OCI-LY1 (cell line): ENCODE results near the gene PATZ1.

ENCODE experiments used
- H2AFZ ChIP-seq: fragments of 200-600 bp; sonication (generic), shearing (Covaris generic); 2 replicates; pipeline ENCODE4 v1.6.0; 2014; ENCODE audit warnings: antibody characterized with exemption, mild to moderate bottlenecking, low read length
- H3F3A ChIP-seq: fragments of 200-600 bp; sonication (generic), shearing (Covaris generic); 2 replicates; pipeline ENCODE4 v1.6.0; 2014; ENCODE audit warnings: mild to moderate bottlenecking, antibody characterized with exemption, low read length, moderate library complexity; ENCODE audit not compliant: insufficient read depth
- H3K27ac ChIP-seq: fragments of 200-600 bp; sonication (generic); 2 replicates; pipeline ENCODE4 v1.5.1; 2014; ENCODE audit warnings: low read length, mixed run types, mild to moderate bottlenecking, low read depth; ENCODE audit not compliant: poor library complexity, severe bottlenecking
- H3K27me3 ChIP-seq: fragments of 200-600 bp; sonication (generic); 2 replicates; pipeline ENCODE4 v1.6.0; 2014; ENCODE audit warnings: antibody characterized with exemption, mild to moderate bottlenecking, low read length, moderate library complexity; ENCODE audit not compliant: insufficient read depth
- H3K36me3 ChIP-seq: fragments of 200-600 bp; sonication (generic); 2 replicates; pipeline ENCODE4 v1.6.1; 2014; ENCODE audit warnings: mild to moderate bottlenecking, antibody characterized with exemption, low read length, moderate library complexity, mixed read lengths; ENCODE audit not compliant: insufficient read depth
- H3K4me1 ChIP-seq: fragments of 200-600 bp; sonication (generic); 2 replicates; pipeline ENCODE4 v1.5.1; 2014; ENCODE audit warnings: mild to moderate bottlenecking, low read length, moderate library complexity; ENCODE audit not compliant: insufficient read depth, severe bottlenecking
- H3K4me2 ChIP-seq: fragments of 200-600 bp; sonication (generic), shearing (Covaris generic); 2 replicates; pipeline ENCODE4 v1.6.1; 2014; ENCODE audit warnings: low read length
- H3K4me3 ChIP-seq: fragments of 200-600 bp; sonication (generic); 2 replicates; pipeline ENCODE4 v1.5.1; 2014; ENCODE audit warnings: low read length, low read depth, mild to moderate bottlenecking, mixed read lengths; ENCODE audit not compliant: poor library complexity, severe bottlenecking
- H3K79me2 ChIP-seq: fragments of 200-600 bp; shearing (Covaris generic); 2 replicates; pipeline ENCODE4 v1.6.1; 2016; ENCODE audit warnings: mixed run types, low read length, mixed read lengths; ENCODE audit not compliant: insufficient read depth
- H3K9ac ChIP-seq: fragments of 200-600 bp; sonication (generic), shearing (Covaris generic); 2 replicates; pipeline ENCODE4 v1.6.1; 2014; ENCODE audit warnings: mild to moderate bottlenecking, low read length, mixed read lengths
- H3K9me2 ChIP-seq: fragments of 200-600 bp; sonication (generic), shearing (Covaris generic); 2 replicates; pipeline ENCODE4 v1.6.1; 2014; ENCODE audit warnings: low read depth, mild to moderate bottlenecking, low read length, mixed read lengths
- H3K9me3 ChIP-seq: fragments of 200-600 bp; shearing (Covaris generic); 2 replicates; pipeline ENCODE4 v1.6.1; 2014; ENCODE audit warnings: low read length, mixed read lengths
- H4K20me1 ChIP-seq: fragments of 200-600 bp; sonication (generic), shearing (Covaris generic); 2 replicates; pipeline ENCODE4 v1.6.0; 2016; ENCODE audit warnings: mild to moderate bottlenecking, low read length; ENCODE audit not compliant: insufficient read depth
- CTCF ChIP-seq: fragments of 200-600 bp; sonication (generic), shearing (Covaris generic); IDR thresholded peaks from 2 replicates; pipeline ENCODE4 v1.5.1; 2017; ENCODE audit warnings: mild to moderate bottlenecking, antibody characterized with exemption, low read length, moderate library complexity, mixed read lengths
- EZH2 ChIP-seq: fragments of 200-600 bp; sonication (generic), shearing (Covaris generic); IDR thresholded peaks from 2 replicates; pipeline ENCODE4 v1.8.0; 2017; ENCODE audit warnings: borderline replicate concordance, mixed run types, mild to moderate bottlenecking, antibody characterized with exemption, low read length, moderate library complexity, mixed read lengths

Gene PATZ1

GRCh38 chr22:31378123-31378522 lies 32.0 kb upstream of the PATZ1 start:
- no peak overlapping the region for H3K4me2 ChIP-seq
- no peaks in the 10 kb centered on the region for H3F3A ChIP-seq
- TF ChIP-seq EZH2 (no peak), CTCF (no peak)
- H3K27ac ChIP-seq: no peak overlapping the region
- no peaks in the 10 kb centered on the region for H3K4me1 ChIP-seq
- no peak overlapping the region for H3K4me3 ChIP-seq
- H2AFZ ChIP-seq: no peak overlapping the region
- H3K79me2 ChIP-seq: no peaks in the 10 kb centered on the region
- H3K9ac ChIP-seq: no peak overlapping the region
- H4K20me1 ChIP-seq: no peaks in the 10 kb centered on the region
- H3K27me3 ChIP-seq: no peaks in the 10 kb centered on the region
- no peaks in the 10 kb centered on the region for H3K9me3 ChIP-seq
- no peaks in the 10 kb centered on the region for H3K36me3 ChIP-seq
- H3K9me2 ChIP-seq: no peaks in the 10 kb centered on the region

- H3K9me3 ChIP-seq: no peaks in the 10 kb centered on the region
- H2AFZ ChIP-seq: no peak overlapping the region
- no peaks in the 10 kb centered on the region for H3F3A ChIP-seq
- no peak overlapping the region for H3K4me2 ChIP-seq
- no peaks in the 10 kb centered on the region for H3K4me1 ChIP-seq
- H3K9me2 ChIP-seq: no peaks in the 10 kb centered on the region
- H3K36me3 ChIP-seq: no peaks in the 10 kb centered on the region
- H3K9ac ChIP-seq: no peak overlapping the region
- TF ChIP-seq CTCF: no peak
- no peak for TF ChIP-seq EZH2
- no peak overlapping the region for H3K4me3 ChIP-seq
- H3K27me3 ChIP-seq: no peaks in the 10 kb centered on the region
- H3K27ac ChIP-seq: no peak overlapping the region
- no peaks in the 10 kb centered on the region for H3K79me2 ChIP-seq
- no peaks in the 10 kb centered on the region for H4K20me1 ChIP-seq
Measured at GRCh38 chr22:31377612-31378011, 31.5 kb upstream of the PATZ1 start.

- Histone ChIP-seq H3K9me3 (no peaks in the 10 kb centered on the region), H3K36me3 (no peaks in the 10 kb centered on the region), H3K4me2 (no peak overlapping the region), H3K4me1 (no peaks in the 10 kb centered on the region), H3K79me2 (no peaks in the 10 kb centered on the region), H3K9me2 (no peaks in the 10 kb centered on the region), H3K9ac (no peak overlapping the region), H2AFZ (no peak overlapping the region), H3F3A (no peaks in the 10 kb centered on the region), H3K27ac (no peak overlapping the region), H3K27me3 (no peaks in the 10 kb centered on the region), H3K4me3 (no peak overlapping the region), H4K20me1 (no peaks in the 10 kb centered on the region)
- TF ChIP-seq EZH2 (no peak), CTCF (no peak)
Measured at GRCh38 chr22:31367426-31367825, 21.3 kb upstream of the PATZ1 start.
